TTC549 (cell line): ENCODE results near the gene TUBA8.
"Not testable (repeated sequence)": the region's sequence is repeated elsewhere in the genome, so short reads cannot be mapped to it uniquely, and the experiment has no call there.

Experiments
- FAIRE-seq: peaks from 2 replicates; lab custom pipeline; 2012; peaks lifted over from hg19 to GRCh38; lab: Jason Lieb, UNC

The TUBA8 gene

GRCh38 chr22:18173441-18173840 lies 62.8 kb downstream of the TUBA8 start:
- not testable (repeated sequence) for FAIRE-seq
